Putamen (tissue), 1 donor: ENCODE results near the gene CAP1.

Source experiments
- DNase-seq: peaks from one replicate; pipeline ENCODE4 v3.0.0-alpha.2; 2016; ENCODE audit warnings: low spot score

The CAP1 gene

DNA sequence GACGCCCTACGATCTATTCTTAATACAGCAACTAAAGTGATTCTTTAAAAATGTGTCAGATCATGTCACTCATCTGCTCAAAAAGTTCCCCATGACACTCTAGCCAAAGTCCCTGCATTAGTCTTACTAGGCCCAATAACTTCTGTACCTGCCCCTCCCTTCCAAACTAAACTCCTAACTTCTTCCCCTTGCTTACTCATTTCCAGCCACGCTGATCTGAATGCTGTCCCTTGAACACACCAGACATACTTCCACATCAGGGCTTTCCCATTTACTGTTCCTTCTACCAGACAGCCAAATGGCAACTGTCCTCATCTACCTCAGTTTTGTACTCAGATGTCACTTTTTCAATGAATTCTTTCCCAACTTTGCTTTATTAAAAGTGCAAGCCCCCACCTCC, 55.3 kb downstream of the CAP1 start:
- no peak for DNase-seq

DNA sequence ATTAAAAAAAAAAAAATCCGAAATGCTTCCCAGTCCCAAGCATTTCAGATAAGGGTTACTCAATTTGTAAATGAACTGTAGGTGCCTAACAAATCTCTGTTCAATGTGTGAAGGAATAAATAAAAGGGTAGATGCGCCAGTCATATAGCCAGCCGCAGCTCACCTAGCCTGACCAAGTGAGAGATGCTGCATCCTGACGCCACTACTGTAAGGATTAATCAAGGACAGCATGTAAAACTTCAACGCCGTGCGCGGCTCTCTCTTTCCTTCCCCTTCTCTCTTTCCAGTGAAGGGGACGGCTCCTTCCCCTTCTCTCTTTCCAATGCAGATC, 56.1 kb downstream of the CAP1 start:
- DNase-seq: no peak

DNA sequence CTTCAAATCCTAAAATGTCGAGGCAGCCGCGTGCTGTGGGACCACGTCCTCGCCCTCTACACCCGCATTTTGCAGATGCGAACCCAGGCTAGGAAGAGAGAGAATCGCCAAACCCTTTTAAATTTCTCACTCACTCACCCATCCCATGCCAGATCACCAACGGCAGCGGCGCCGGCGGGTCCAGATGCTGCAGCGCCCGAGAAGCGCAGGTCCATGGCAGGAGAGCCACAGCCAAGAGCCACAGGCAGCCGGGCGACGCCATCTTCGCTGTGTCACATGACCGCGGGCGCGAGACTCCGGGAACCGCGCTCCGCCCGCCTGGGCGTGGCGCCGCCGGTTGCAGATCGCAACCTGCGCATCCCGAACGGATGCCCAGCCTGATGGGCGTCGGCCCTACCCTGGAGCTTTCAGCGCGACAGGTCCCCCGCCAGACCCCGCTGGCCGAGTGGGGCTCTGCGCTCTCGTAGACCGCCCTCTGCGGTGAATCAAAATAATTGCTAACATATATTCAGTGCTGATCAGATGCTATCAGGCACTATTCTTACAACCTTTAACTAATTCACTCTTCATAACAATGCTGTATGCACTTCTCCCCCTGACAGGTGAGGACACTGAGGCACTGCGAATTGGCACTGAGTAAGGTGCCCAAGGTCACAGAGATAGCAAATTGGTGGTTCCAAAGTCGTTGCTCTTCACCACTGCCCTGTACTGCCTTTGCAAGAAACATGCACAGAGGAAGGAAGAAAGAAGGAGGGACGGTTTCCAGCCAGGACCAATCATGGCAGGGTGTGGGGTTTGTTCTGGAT, 56.7 kb downstream of the CAP1 start, which contains the start of gene PPT1:
PPT1 (minus strand) TSS at position 276 of the 806 bp plus-strand sequence; CDS start at position 262, 14 bp downstream.
- peak; percentile 85 for DNase-seq

DNA sequence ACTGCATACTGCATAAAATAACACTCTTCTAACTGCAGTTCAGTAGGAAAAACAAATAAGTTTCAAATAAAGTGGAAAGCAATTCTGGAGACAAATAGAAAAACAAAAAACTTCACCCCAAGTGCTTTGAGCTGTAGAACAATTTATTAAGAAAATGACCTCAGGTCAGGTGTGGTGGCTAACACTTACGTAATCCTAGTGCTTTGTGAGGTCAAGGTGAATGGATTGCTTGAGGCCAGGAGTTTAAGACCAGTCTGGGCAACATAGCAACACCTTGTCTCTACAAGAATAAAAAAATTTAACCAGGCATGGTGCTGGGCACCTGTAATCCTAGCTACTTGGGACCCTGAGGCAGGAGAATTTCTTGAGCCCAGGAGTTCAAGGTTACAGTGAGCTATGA, 61.5 kb downstream of the CAP1 start:
- DNase-seq: no peak

DNA sequence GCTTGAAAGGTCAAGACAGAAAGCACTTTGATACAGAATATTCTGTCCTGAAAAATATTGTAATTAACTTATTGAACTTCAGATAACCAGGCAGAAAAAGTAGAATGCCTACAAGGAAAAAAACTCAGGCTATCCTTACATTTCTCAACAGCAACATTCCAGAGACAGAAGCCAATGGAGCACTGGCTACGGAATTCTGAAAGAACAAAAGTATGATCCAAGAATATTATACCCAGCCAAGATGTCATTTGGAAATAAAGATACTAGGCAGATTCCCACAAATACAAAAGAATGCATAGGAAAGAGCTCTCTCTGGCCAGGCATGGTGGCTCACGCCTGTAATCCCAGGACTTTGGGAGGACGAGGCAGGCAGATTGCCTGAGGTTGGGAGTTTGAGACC, 62.4 kb downstream of the CAP1 start:
- no peak for DNase-seq

DNA sequence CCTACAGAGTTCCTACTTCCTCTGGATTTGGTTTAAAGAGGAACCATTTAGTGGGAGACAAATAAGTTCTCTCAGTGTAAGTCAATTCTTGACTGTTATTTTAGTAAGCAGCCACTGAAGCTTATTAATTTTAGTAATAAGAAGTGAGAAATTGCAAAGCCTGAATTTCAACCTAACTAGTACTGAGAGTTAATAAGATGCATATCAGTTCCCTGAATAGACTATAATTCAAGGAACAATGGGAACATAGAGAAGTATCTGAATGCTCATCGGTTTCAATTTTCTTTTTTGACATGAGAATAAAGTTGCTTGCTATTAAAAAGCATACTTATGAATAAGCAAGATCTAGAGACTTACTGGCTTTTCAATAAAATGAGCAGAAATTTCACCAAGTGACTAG, 64.5 kb downstream of the CAP1 start:
- no peak for DNase-seq

DNA sequence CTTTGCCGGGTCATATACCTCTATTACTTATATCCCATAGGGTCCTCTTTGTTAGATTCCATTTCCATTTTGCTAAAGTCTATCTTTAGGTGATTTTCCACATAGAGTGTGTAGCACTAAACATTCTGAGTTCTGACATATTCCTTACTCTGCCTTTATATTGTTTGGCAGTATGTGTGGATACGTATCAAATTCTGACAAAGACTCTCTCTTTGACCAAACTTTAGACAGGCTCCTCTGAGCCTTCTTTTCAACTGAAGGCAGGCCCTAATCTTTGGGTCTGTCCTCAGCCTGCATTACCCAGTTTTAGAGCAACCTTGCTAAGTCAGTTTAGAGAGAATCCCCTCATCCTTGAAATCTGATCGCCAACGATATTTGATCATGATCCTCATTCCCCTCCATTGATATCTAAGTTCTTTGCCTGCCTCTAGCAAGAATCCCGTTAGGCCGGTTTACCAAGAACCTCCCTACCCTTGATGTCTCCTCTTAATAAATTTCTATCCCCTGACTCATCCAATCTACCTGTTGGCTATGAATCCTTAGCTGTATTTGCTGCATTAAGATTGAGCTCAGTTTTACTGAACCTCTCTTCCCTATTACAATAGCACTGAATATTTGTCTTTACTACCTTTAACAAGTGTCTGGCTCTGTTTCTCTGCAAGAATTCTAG, 66.9 kb downstream of the CAP1 start:
- no peak for DNase-seq

DNA sequence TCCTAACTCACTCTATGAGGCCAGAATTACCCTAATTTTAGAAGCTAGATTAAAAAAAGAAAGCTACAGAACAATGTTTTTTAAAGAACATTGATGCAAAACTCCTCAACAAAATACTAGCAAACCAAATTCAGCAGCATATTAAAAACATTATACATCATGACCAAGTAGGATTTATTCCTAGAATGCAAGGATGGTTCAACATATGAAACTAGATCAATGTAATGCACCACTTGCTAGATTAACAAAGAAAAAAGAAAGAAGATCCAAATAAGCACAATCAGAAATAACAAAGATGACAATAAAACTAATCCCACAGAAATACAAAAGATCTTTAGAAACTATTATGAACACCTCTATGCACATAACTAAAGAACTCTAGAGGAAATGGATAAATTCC, 69.9 kb downstream of the CAP1 start:
- DNase-seq: no peak

DNA sequence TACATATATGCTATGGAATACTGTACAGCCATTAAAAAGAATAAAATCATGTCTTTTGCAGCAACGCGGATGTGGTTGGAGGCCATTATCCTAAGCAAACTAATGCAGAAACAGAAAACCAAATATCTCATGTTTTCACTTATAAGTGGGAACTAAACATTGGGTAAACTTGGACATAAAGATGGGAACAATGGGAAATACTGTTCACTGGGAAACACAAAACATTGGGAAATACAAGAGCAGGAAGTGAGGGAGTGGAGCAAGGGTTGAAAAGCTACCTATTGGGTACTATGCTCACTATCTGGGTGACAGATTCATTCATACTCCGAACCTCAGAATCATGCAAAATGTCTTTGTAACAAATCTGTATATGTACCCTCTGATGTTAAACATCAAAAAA, 73.9 kb downstream of the CAP1 start:
- no peak for DNase-seq

DNA sequence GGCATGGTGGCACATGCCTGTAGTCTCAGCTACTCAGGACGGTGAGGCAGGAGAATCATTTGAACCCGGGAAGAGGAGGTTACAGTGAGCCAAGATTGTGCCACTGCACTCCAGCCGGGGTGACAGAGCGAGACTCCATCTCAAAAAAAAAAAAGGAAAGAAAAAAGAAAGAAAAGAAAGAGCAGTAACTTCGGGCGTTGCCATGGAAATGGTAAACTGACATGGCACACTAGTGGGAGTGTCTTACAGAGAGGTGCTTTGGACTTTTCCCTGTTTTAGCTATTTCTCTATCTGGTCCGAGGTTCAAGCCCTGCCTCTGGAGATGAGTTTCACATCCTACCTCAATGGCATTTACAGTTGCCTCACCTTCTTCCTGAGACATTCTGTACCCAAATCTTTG, 79.6 kb downstream of the CAP1 start:
- no peak for DNase-seq
